SK-N-SH treated with all-trans-retinoic acid at 6 μM for 48 hours (cell line): Measurements from ENCODE around the gene CHST7.

Experiments used
- ARNTL ChIP-seq: fragments of 450-650 bp; formaldehyde crosslinking; IDR thresholded peaks from 2 replicates; pipeline ENCODE4 v1.5.0; 2020; ENCODE audit warnings: low read depth, mild to moderate bottlenecking, moderate library complexity, borderline replicate concordance
- BACH2 ChIP-seq: fragments of 250-450 bp; sonication (Bioruptor Pico); IDR thresholded peaks from 2 replicates; pipeline ENCODE4 v1.9.0; 2021; ENCODE audit warnings: mild to moderate bottlenecking, borderline replicate concordance
- CSRNP3 ChIP-seq: fragments of 250-450 bp; sonication (Bioruptor Pico); IDR thresholded peaks from 2 replicates; pipeline ENCODE4 v1.5.1; 2021; ENCODE audit warnings: mild to moderate bottlenecking, moderate library complexity
- ISL1 ChIP-seq: fragments of 250-450 bp; sonication (Bioruptor Pico); IDR thresholded peaks from 2 replicates; pipeline ENCODE4 v2.1.2; 2022; ENCODE audit warnings: mild to moderate bottlenecking, moderate library complexity
- PATZ1 ChIP-seq: fragments of 250-450 bp; sonication (Bioruptor Pico); IDR thresholded peaks from 2 replicates; pipeline ENCODE4 v1.8.0; 2020; ENCODE audit warnings: mild to moderate bottlenecking, moderate library complexity, borderline replicate concordance
- RARB ChIP-seq: fragments of 250-450 bp; sonication (Bioruptor Pico); IDR thresholded peaks from 2 replicates; pipeline ENCODE4 v1.8.0; 2021; ENCODE audit warnings: mild to moderate bottlenecking, moderate library complexity
- SNAI2 ChIP-seq: fragments of 250-450 bp; sonication (Bioruptor Pico); IDR thresholded peaks from 2 replicates; pipeline ENCODE4 v1.5.0; 2020; ENCODE audit warnings: mild to moderate bottlenecking, moderate library complexity
- TOX ChIP-seq: fragments of 250-450 bp; sonication (Bioruptor Pico); IDR thresholded peaks from 2 replicates; pipeline ENCODE4 v1.8.0; 2021; ENCODE audit warnings: mild to moderate bottlenecking, moderate library complexity, borderline replicate concordance
- TSHZ2 ChIP-seq: fragments of 250-450 bp; sonication (Bioruptor Pico); IDR thresholded peaks from 2 replicates; pipeline ENCODE4 v1.5.0; 2020; ENCODE audit warnings: mild to moderate bottlenecking, moderate library complexity
- ZFP3 ChIP-seq: fragments of 250-450 bp; sonication (Bioruptor Pico); IDR thresholded peaks from 2 replicates; pipeline ENCODE4 v1.5.0; 2020; ENCODE audit warnings: mild to moderate bottlenecking, moderate library complexity

GRCh38 chrX:46531442-46531841 is 42.1 kb upstream of the CHST7 start:
- TF ChIP-seq CSRNP3 (no peak), RARB (no peak), PATZ1 (no peak), ARNTL (CRISPR knock-in tag) (no peak), TOX (CRISPR knock-in tag) (no peak), ZFP3 (no peak), BACH2 (CRISPR knock-in tag) (no peak), SNAI2 (CRISPR knock-in tag) (no peak), TSHZ2 (CRISPR knock-in tag) (no peak), ISL1 (no peak)
